H1 (cell line): ENCODE data around the gene NPS. TPM values are rescaled to one million over a fixed set of nuclear protein-coding genes. Genes with fewer than 3 reads are reported as not detected.

Source experiments
- CTCF ChIA-PET: fragments of 300-600 bp; sonication (Branson Sonifier 250); formaldehyde crosslinking; loops from one replicate; lab custom pipeline; 2021; ENCODE audit not compliant: partially characterized antibody; lab: Charles Lee
- POLR2A ChIA-PET: fragments of 300-600 bp; sonication (Branson Sonifier 250); formaldehyde crosslinking; loops from one replicate; lab custom pipeline; 2021; ENCODE audit warnings: inconsistent platforms; ENCODE audit not compliant: partially characterized antibody; lab: Charles Lee
- DNase-seq, 2 experiments: peaks; one replicate each; pipeline versions ENCODE4 v3.0.0 to v3.0.0-alpha.2; 2010 to 2022; ENCODE audit warnings: low spot score in 2 of 2, low read depth in 1 of 2, mixed read lengths in 1 of 2
- FAIRE-seq: peaks from 2 replicates; lab custom pipeline; 2011; peaks lifted over from hg19 to GRCh38; lab: Jason Lieb, UNC
- H2AFZ ChIP-seq: 2 replicates; pipeline ENCODE4 v1.8.1; 2012; ENCODE audit warnings: low read length, inconsistent platforms
- H2AK5ac ChIP-seq: 2 replicates; pipeline ENCODE4 v1.6.1; 2013; ENCODE audit warnings: low read depth, low read length
- H2BK120ac ChIP-seq: replicated peaks from 2 replicates; pipeline ENCODE3; 2013; ENCODE audit warnings: low read depth, low read length, inconsistent platforms
- H2BK12ac ChIP-seq: 2 replicates; pipeline ENCODE4 v1.6.1; 2013; ENCODE audit warnings: low read depth, low read length
- H2BK15ac ChIP-seq: 2 replicates; pipeline ENCODE4 v1.6.1; 2013; ENCODE audit warnings: low read length
- H2BK20ac ChIP-seq: 2 replicates; pipeline ENCODE4 v1.6.1; 2013; ENCODE audit warnings: low read length
- H2BK5ac ChIP-seq: 2 replicates; pipeline ENCODE4 v1.6.1; 2013; ENCODE audit warnings: low read depth, low read length
- H3K14ac ChIP-seq: 2 replicates; pipeline ENCODE4 v1.6.1; 2013; ENCODE audit warnings: inconsistent platforms; ENCODE audit not compliant: insufficient read length
- H3K18ac ChIP-seq: 2 replicates; pipeline ENCODE4 v1.6.1; 2013; ENCODE audit warnings: low read length; ENCODE audit errors: extremely low read depth
- H3K23ac ChIP-seq: 2 replicates; pipeline ENCODE4 v1.6.1; 2013; ENCODE audit warnings: inconsistent platforms; ENCODE audit not compliant: insufficient read length
- H3K23me2 ChIP-seq: 2 replicates; pipeline ENCODE4 v1.6.1; 2013; ENCODE audit warnings: low read depth, low read length
- H3K27ac ChIP-seq: 2 replicates; pipeline ENCODE4 v1.6.1; 2011; ENCODE audit warnings: low read depth, low read length, inconsistent platforms
- H3K27me3 ChIP-seq, 4 experiments: replicated peaks in 1 of 4; 1 replicate in 1 of 4; 2 replicates in 3 of 4; pipeline versions ENCODE4 v1.6.1 to v1.8.1; 2011 to 2013; ENCODE audit warnings: low read length in 3 of 4, mild to moderate bottlenecking in 3 of 4, inconsistent platforms in 2 of 4, mixed read lengths in 2 of 4, moderate library complexity in 1 of 4; ENCODE audit not compliant: control insufficient read depth in 3 of 4, insufficient read depth in 3 of 4; ENCODE audit errors: extremely low read depth in 1 of 4
- H3K36me3 ChIP-seq, 4 experiments: 2 replicates each; pipeline versions ENCODE4 v1.6.1 to v1.8.1; 2011 to 2013; ENCODE audit warnings: mild to moderate bottlenecking in 4 of 4, low read length in 3 of 4, moderate library complexity in 2 of 4, control low read depth in 1 of 4, inconsistent platforms in 1 of 4; ENCODE audit not compliant: insufficient read depth in 4 of 4, control insufficient read depth in 2 of 4
- H3K4ac ChIP-seq: replicated peaks from 2 replicates; pipeline ENCODE3; 2013; ENCODE audit warnings: low read length, low read depth, mixed read lengths, inconsistent platforms; ENCODE audit not compliant: insufficient read length
- H3K4me1 ChIP-seq, 4 experiments: replicated peaks in 1 of 4; 1 replicate in 1 of 4; 2 replicates in 3 of 4; pipeline versions ENCODE4 v1.6.1 to v1.8.1; 2011 to 2013; ENCODE audit warnings: low read length in 3 of 4, inconsistent platforms in 2 of 4, mixed read lengths in 1 of 4; ENCODE audit not compliant: insufficient read depth in 4 of 4, control insufficient read depth in 3 of 4
- H3K4me2 ChIP-seq, 2 experiments: 2 replicates each; pipeline versions ENCODE4 v1.6.1 to v1.8.1; 2011 to 2013; ENCODE audit warnings: low read depth in 2 of 2, low read length in 2 of 2, control low read depth in 1 of 2, inconsistent platforms in 1 of 2, mild to moderate bottlenecking in 1 of 2; ENCODE audit not compliant: insufficient read depth in 1 of 2
- H3K4me3 ChIP-seq, 4 experiments: fragments of 200-600, 300-600 bp in 1 of 4; sonication (generic), shearing (Covaris generic), sonication (Bioruptor Twin) in 1 of 4; 2 replicates each; pipeline versions ENCODE4 v1.5.1 to v1.8.1; 2011 to 2016; ENCODE audit warnings: low read length in 4 of 4, low read depth in 3 of 4, control low read depth in 2 of 4, inconsistent platforms in 2 of 4, mild to moderate bottlenecking in 2 of 4, mixed read lengths in 1 of 4, moderate library complexity in 1 of 4; ENCODE audit not compliant: insufficient read depth in 2 of 4; ENCODE audit errors: extremely low read depth in 1 of 4
- H3K56ac ChIP-seq: replicated peaks from 2 replicates; pipeline ENCODE3; 2013; ENCODE audit warnings: low read depth, mild to moderate bottlenecking, mixed read lengths, low read length, inconsistent platforms; ENCODE audit not compliant: insufficient read length
- H3K79me1 ChIP-seq: 2 replicates; pipeline ENCODE4 v1.6.1; 2013; ENCODE audit warnings: low read depth, low read length, control low read depth
- H3K79me2 ChIP-seq, 2 experiments: 2 replicates each; pipeline versions ENCODE4 v1.6.1 to v1.8.1; 2012 to 2013; ENCODE audit warnings: low read length in 2 of 2, mild to moderate bottlenecking in 2 of 2, inconsistent platforms in 1 of 2; ENCODE audit not compliant: insufficient read depth in 2 of 2, control insufficient read depth in 1 of 2
- H3K9ac ChIP-seq, 4 experiments: replicated peaks in 1 of 4; 1 replicate in 1 of 4; 2 replicates in 3 of 4; pipeline versions ENCODE4 v1.6.1 to v1.8.1; 2011 to 2013; ENCODE audit warnings: low read depth in 3 of 4, low read length in 3 of 4, control low read depth in 2 of 4, mild to moderate bottlenecking in 2 of 4, moderate library complexity in 2 of 4, inconsistent platforms in 1 of 4; ENCODE audit errors: extremely low read depth in 1 of 4
- H3K9me3 ChIP-seq, 2 experiments: 2 replicates each; pipeline versions ENCODE4 v1.6.1 to v1.8.1; 2012 to 2013; ENCODE audit warnings: mild to moderate bottlenecking in 2 of 2, moderate library complexity in 2 of 2, control low read depth in 1 of 2, inconsistent platforms in 1 of 2, low read depth in 1 of 2, low read length in 1 of 2, mixed read lengths in 1 of 2; ENCODE audit not compliant: insufficient read depth in 2 of 2
- H4K20me1 ChIP-seq, 2 experiments: replicated peaks in 1 of 2; 2 replicates each; pipeline versions ENCODE3 to v1.8.1; 2011 to 2013; ENCODE audit warnings: inconsistent platforms in 2 of 2, low read length in 2 of 2, mild to moderate bottlenecking in 1 of 2; ENCODE audit not compliant: insufficient read depth in 2 of 2, control insufficient read depth in 1 of 2
- H4K5ac ChIP-seq: 2 replicates; pipeline ENCODE4 v1.6.1; 2013; ENCODE audit warnings: low read length, low read depth, mixed read lengths, inconsistent platforms; ENCODE audit not compliant: insufficient read length
- H4K8ac ChIP-seq: 2 replicates; pipeline ENCODE4 v1.8.0; 2013; ENCODE audit warnings: mild to moderate bottlenecking, moderate library complexity, low read length, inconsistent platforms; ENCODE audit not compliant: insufficient read depth; ENCODE audit errors: extremely low read depth
- H4K91ac ChIP-seq: replicated peaks from 2 replicates; pipeline ENCODE3; 2013; ENCODE audit warnings: low read length, mixed read lengths, inconsistent platforms; ENCODE audit not compliant: insufficient read length
- BCL11A ChIP-seq, 2 experiments: IDR thresholded peaks; one replicate each; pipeline ENCODE4 v1.6.1; 2011; ENCODE audit warnings: low read depth in 2 of 2, low read length in 2 of 2, mild to moderate bottlenecking in 2 of 2
- CBX5 ChIP-seq: fragments of 300-800, 300-1000 bp; sonication (generic); IDR thresholded peaks from 2 replicates; pipeline ENCODE4 v1.7.1; 2016; ENCODE audit warnings: antibody characterized with exemption, low read length, low read depth
- CHD1 ChIP-seq: IDR thresholded peaks from 2 replicates; pipeline ENCODE4 v1.6.1; 2012; ENCODE audit warnings: low read depth, low read length, improper control_type of control experiment
- EP300 ChIP-seq, 2 experiments: IDR thresholded peaks; 1 replicate in 1 of 2; 2 replicates in 1 of 2; pipeline ENCODE4 v1.6.1; 2011 to 2012; ENCODE audit warnings: low read depth in 2 of 2, low read length in 2 of 2, mild to moderate bottlenecking in 2 of 2, borderline replicate concordance in 1 of 2, inconsistent platforms in 1 of 2, moderate library complexity in 1 of 2
- EZH2 ChIP-seq: fragments of 200-600 bp; sonication (generic); IDR thresholded peaks from 2 replicates; pipeline ENCODE4 v1.7.1; 2012; ENCODE audit warnings: low read depth, mild to moderate bottlenecking, moderate library complexity, low read length, inconsistent platforms; ENCODE audit not compliant: severe bottlenecking
- MAX ChIP-seq: IDR thresholded peaks from 2 replicates; pipeline ENCODE4 v1.6.1; 2012; ENCODE audit warnings: inconsistent platforms
- POLR2A ChIP-seq, 2 experiments: IDR thresholded peaks; 1 replicate in 1 of 2; 2 replicates in 1 of 2; pipeline ENCODE4 v1.6.1; 2011; ENCODE audit warnings: low read depth in 2 of 2, low read length in 2 of 2, mild to moderate bottlenecking in 2 of 2; ENCODE audit errors: control extremely low read depth in 1 of 2
- RFX5 ChIP-seq: IDR thresholded peaks from 2 replicates; pipeline ENCODE4 v1.6.1; 2011; ENCODE audit warnings: low read depth, low read length, improper control_type of control experiment, borderline replicate concordance
- SIX5 ChIP-seq: IDR thresholded peaks from 2 replicates; pipeline ENCODE4 v1.6.1; 2011; ENCODE audit warnings: mild to moderate bottlenecking, low read depth, low read length
- SP4 ChIP-seq: IDR thresholded peaks from 2 replicates; pipeline ENCODE4 v1.6.1; 2012; ENCODE audit warnings: low read length, inconsistent platforms
- WGBS, 2 experiments: shearing (Covaris generic) in 1 of 2; methylation state at CpG; one replicate each; pipeline versions ENCODE4 v1.1.6 to v1.1.7; 2013 to 2015; ENCODE audit warnings: low lambda C conversion rate in 2 of 2, mixed read lengths in 2 of 2, inconsistent platforms in 1 of 2, low coverage in 1 of 2, missing lambda C conversion rate in 1 of 2; ENCODE audit not compliant: insufficient replicate concordance in 2 of 2, insufficient coverage in 1 of 2, insufficient read length in 1 of 2; ENCODE audit errors: extremely low coverage in 1 of 2, missing lambda C conversion rate in 1 of 2; 5-methylcytosine and 5-hydroxymethylcytosine counted together
- polyA plus RNA-seq, 7 experiments: library from polyadenylated mRNA; depleted of rRNA in 3 of 7; stranded (reverse) in 5 of 7; unstranded in 2 of 7; fragments of >200 nt in 5 of 7; fragments of 200-250 nt in 2 of 7; gene quantifications; 1 replicate in 5 of 7; 2 replicates in 1 of 7; 4 replicates in 1 of 7; pipeline versions ENCODE4 v1.2.1 to v1.2.3, GENCODE V29; 2011 to 2013; ENCODE audit warnings: missing spikeins in 2 of 7, mixed read lengths in 2 of 7
- total RNA-seq: library from RNA; stranded (reverse); fragmentation: NEBNext Ultra II Directional; extraction: Animal tissue kit (Norgen Biotek cat#: 25700); gene quantifications from 2 replicates; pipeline ENCODE4 v1.2.1, GENCODE V29; 2021

NPS gene
- total and polyA plus RNA-seq, 2 of the 8 experiments (the other 6 are each of a cell fraction or from before 2014, with no cell fraction given): not detected

- H3K56ac ChIP-seq: no peak overlapping the region
- H3K36me3 ChIP-seq: no peaks in the 10 kb centered on the region
- WGBS, 2 experiments: 86% methylated on average over 3 of the region's 3 CpGs; no CpG with 5 or more reads in 1 of the 2 experiments
- H2AK5ac ChIP-seq: no peak overlapping the region
- no peak overlapping the region for H2BK12ac ChIP-seq
- H3K79me1 ChIP-seq: no peaks in the 10 kb centered on the region
- no peak overlapping the region for H2BK120ac ChIP-seq
- no peaks in the 10 kb centered on the region for H3K9me3 ChIP-seq
- TF ChIP-seq CBX5: no peak
- no peak for TF ChIP-seq MAX
- TF ChIP-seq RFX5: no peak
- TF ChIP-seq BCL11A (IDR thresholded peaks at IDR 0.05; ENCODE audit: low read depth in 2 of 2, low read length in 2 of 2): no peak
- TF ChIP-seq SIX5: no peak
- TF ChIP-seq POLR2A (IDR thresholded peaks at IDR 0.05; ENCODE audit: control extremely low read depth in 1 of 2, low read depth in 2 of 2, low read length in 2 of 2): no peak
- no peak for TF ChIP-seq EZH2
- no peak for TF ChIP-seq EP300 (IDR thresholded peaks at IDR 0.05; ENCODE audit: borderline replicate concordance in 1 of 2, low read depth in 2 of 2, low read length in 2 of 2)
- no peak for TF ChIP-seq SP4
- TF ChIP-seq CHD1: no peak
- H3K4me1 ChIP-seq: 0 out of 7 replicates have a peak, but pooled peaks cover 0 to 3% (median 0%) of the 10 kb centered on the region in 4 experiments
- H3K23me2 ChIP-seq: no peaks in the 10 kb centered on the region
- H3K4me2 ChIP-seq: no peak overlapping the region
- no peak overlapping the region for H2BK20ac ChIP-seq
- H2BK15ac ChIP-seq: no peak overlapping the region
- no peak overlapping the region for H2AFZ ChIP-seq
- H3K18ac ChIP-seq: no peak overlapping the region
- no peak overlapping the region for H3K14ac ChIP-seq
- no peak for DNase-seq
- ChIA-PET CTCF (interaction anchor here (1.0 to 2.0 kb wide), 3 partner anchors 10 to 1022 kb away, joined by 3 to 5 read pairs (median 3); no protein-coding TSS in a partner anchor), POLR2A (no interaction called here)
- H4K20me1 ChIP-seq: no peaks in the 10 kb centered on the region
- no peak for FAIRE-seq
- no peak overlapping the region for H3K9ac ChIP-seq
- H2BK5ac ChIP-seq: no peak overlapping the region
- no peak overlapping the region for H4K5ac ChIP-seq
- no peaks in the 10 kb centered on the region for H3K79me2 ChIP-seq
- H4K8ac ChIP-seq: no peak overlapping the region
- H4K91ac ChIP-seq: no peak overlapping the region
- H3K27ac ChIP-seq: no peak overlapping the region
- no peak overlapping the region for H3K23ac ChIP-seq
- no peak overlapping the region for H3K4ac ChIP-seq
- no peak overlapping the region for H3K4me3 ChIP-seq
- peaks cover 0 to 2% (median 0%) of the 10 kb centered on the region in 4 experiments; a peak in 1 of 7 replicates for H3K27me3 ChIP-seq
These were observed 23.4 kb upstream of the NPS start for GRCh38 chr10:127525686-127526085.
